ENCODE measurements around the gene ITGA3. TPM values are rescaled to one million over a fixed set of nuclear protein-coding genes. Genes with fewer than 3 reads are reported as not detected.

ITGA3 gene
- total RNA-seq, 1 experiment from 2014 or later, result 1.4 TPM

DNA sequence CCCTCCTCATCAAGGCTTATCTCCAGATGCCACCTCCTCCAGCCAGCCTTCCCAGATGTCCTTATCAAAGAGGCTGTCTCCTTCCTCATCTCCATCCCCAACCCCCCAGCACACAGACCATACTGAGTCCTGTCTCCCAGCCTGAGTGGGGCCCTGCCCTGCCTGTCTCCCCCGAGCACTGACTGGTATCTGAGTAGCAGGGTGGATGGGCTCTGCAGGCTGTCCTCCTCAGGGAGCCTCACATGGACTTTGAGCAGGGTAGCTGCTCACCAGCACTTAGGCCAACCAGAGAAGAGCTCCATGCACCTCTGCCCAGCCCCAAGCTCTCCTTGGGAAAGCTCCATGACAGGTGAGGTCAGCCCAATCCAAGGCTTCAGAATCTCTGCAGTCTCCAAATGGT lies 20.0 kb upstream of the ITGA3 start:
- BruUV-seq (replicated peaks), result no TSS peak
- ChIA-PET POLR2A (ENCODE audit: low non-redundant PET) (interaction anchor here (0.7 kb wide), 1 partner anchor 273 kb away, joined by 3 read pairs; no protein-coding TSS in a partner anchor), CTCF (no interaction called here)
- Histone ChIP-seq H3K27me3 (replicated peaks; ENCODE audit: insufficient read depth, low read depth, low read length, poor library complexity) (no peaks in the 10 kb centered on the region), H3K9me3 (ENCODE audit: low read depth, low read length, poor library complexity, severe bottlenecking) (no peaks in the 10 kb centered on the region), H3K27ac (ENCODE audit: low read depth, low read length, poor library complexity, severe bottlenecking) (no peak overlapping the region), H3K4me3 (ENCODE audit: low read depth, low read length, poor library complexity, severe bottlenecking) (no peak overlapping the region), H3K36me3 (ENCODE audit: insufficient read depth, low read length, poor library complexity, severe bottlenecking) (no peaks in the 10 kb centered on the region), H3K4me1 (ENCODE audit: insufficient read depth, low read length, poor library complexity, severe bottlenecking) (no peaks in the 10 kb centered on the region)
- TF ChIP-seq EZH2 (IDR thresholded peaks at IDR 0.05; ENCODE audit: borderline replicate concordance, low read depth, low read length, poor library complexity, severe bottlenecking), result no peak
- TF ChIP-seq, protein P1, sequence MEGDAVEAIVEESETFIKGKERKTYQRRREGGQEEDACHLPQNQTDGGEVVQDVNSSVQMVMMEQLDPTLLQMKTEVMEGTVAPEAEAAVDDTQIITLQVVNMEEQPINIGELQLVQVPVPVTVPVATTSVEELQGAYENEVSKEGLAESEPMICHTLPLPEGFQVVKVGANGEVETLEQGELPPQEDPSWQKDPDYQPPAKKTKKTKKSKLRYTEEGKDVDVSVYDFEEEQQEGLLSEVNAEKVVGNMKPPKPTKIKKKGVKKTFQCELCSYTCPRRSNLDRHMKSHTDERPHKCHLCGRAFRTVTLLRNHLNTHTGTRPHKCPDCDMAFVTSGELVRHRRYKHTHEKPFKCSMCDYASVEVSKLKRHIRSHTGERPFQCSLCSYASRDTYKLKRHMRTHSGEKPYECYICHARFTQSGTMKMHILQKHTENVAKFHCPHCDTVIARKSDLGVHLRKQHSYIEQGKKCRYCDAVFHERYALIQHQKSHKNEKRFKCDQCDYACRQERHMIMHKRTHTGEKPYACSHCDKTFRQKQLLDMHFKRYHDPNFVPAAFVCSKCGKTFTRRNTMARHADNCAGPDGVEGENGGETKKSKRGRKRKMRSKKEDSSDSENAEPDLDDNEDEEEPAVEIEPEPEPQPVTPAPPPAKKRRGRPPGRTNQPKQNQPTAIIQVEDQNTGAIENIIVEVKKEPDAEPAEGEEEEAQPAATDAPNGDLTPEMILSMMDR (conservative IDR thresholded peaks at IDR 0.05; ENCODE audit: low read depth, low read length), result no peak
- DNase-seq (ENCODE audit: low spot score), result no peak
- intact Hi-C loops (cut with micrococcal nuclease; ENCODE audit: unreplicated experiment), result no loop called here

DNA sequence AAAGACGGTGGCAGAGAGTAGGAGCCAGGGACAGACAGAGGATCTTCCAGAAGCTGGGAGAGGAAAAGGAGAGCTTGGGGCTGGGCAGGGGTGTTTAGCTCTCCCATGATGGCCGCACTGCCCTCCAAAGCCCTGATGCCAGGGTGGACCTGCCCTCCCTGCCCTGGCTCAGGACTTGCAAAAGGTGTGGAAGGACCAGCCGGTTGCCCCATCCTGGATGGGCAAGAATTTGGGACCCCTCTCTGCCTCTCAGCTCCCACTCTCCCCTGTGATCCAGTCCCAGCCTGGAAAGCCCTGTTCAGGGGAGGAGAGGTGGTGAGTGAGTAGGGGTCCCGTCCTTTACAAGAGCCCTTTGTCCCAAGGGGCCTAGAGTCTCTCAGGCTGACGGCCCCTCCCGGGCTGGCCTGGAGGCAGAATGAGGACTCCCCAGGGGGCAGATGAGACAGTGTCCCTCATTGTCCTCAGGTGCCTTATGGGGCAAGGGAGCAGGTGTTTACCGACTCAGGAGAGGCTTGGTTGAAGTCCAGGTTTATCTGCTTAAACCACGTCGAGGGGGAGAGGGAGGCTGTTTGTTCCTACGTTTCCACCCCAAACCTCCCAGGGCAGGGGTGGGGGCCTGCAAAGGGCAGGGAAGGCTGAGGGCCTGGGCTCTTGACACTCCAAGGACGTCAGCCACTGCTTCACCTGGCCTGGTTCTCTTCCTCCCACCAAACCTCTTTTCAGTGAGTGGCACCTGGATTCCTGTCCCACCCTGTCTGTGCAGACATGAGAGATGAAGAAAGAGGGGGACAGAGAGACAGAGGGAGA lies 19.3 kb upstream of the ITGA3 start:
- intact Hi-C loops (cut with micrococcal nuclease; ENCODE audit: unreplicated experiment), result no loop called here
- no peaks in the 10 kb centered on the region for H3K36me3 ChIP-seq (ENCODE audit: insufficient read depth, low read length, poor library complexity, severe bottlenecking)
- DNase-seq (ENCODE audit: low spot score), result no peak
- no peaks in the 10 kb centered on the region for H3K4me1 ChIP-seq (ENCODE audit: insufficient read depth, low read length, poor library complexity, severe bottlenecking)
- H3K4me3 ChIP-seq (ENCODE audit: low read depth, low read length, poor library complexity, severe bottlenecking), result no peak overlapping the region
- no peaks in the 10 kb centered on the region for H3K9me3 ChIP-seq (ENCODE audit: low read depth, low read length, poor library complexity, severe bottlenecking)
- BruUV-seq (replicated peaks), result no TSS peak
- ChIA-PET CTCF (no interaction called here), POLR2A (ENCODE audit: low non-redundant PET) (no interaction called here)
- H3K27me3 ChIP-seq (replicated peaks; ENCODE audit: insufficient read depth, low read depth, low read length, poor library complexity), result no peaks in the 10 kb centered on the region
- H3K27ac ChIP-seq (ENCODE audit: low read depth, low read length, poor library complexity, severe bottlenecking), result no peak overlapping the region
- TF ChIP-seq, protein P1 (conservative IDR thresholded peaks at IDR 0.05; ENCODE audit: low read depth, low read length), result no peak
- TF ChIP-seq EZH2 (IDR thresholded peaks at IDR 0.05; ENCODE audit: borderline replicate concordance, low read depth, low read length, poor library complexity, severe bottlenecking), result no peak

DNA sequence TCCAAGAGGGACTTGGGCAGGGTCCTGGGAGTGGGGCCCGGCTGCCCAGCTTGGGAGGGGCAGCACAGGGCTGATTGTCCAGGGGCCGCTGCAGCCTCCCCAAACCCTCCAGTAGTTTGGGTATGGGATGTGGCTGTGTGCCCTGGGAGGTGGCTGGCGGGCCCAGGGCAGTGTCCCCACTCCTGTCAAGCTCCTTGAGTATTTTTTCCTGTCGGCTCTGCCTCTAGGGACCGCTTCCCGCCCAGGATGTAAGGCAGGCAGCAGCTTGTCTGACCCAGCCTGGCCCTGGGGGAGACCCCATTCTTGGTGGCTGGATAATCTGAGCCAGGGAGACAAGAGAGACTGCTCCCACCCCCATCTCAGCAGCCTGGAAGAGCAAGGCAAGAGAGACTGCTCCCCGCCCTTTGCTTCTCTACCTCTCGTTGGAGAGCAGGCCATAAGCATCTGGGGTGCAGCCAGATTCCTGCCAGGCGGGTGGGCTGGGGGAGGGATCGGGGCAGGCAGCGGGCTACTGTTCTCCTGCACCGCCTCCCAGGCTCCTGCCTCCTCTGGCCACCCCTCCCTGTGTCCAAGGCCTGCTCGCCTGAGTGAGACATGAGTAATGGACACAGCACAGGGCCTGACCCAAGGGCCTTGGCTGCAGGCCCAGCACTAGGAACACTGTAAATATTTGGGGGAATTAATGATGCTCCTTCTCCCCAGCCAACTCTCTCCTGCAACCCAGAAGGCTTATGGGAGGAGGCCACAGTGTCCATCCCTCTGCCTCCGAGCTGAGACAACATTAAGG lies 18.4 kb upstream of the ITGA3 start:
- intact Hi-C loops (cut with micrococcal nuclease; ENCODE audit: unreplicated experiment), result no loop called here
- POLR2A ChIA-PET (ENCODE audit: low non-redundant PET), result no interaction called here
- no peak for DNase-seq (ENCODE audit: low spot score)
- no peak for TF ChIP-seq EZH2 (IDR thresholded peaks at IDR 0.05; ENCODE audit: borderline replicate concordance, low read depth, low read length, poor library complexity, severe bottlenecking)
- TF ChIP-seq, protein P1 (conservative IDR thresholded peaks at IDR 0.05; ENCODE audit: low read depth, low read length), result no peak
- Histone ChIP-seq H3K4me1 (ENCODE audit: insufficient read depth, low read length, poor library complexity, severe bottlenecking) (no peaks in the 10 kb centered on the region), H3K27me3 (replicated peaks; ENCODE audit: insufficient read depth, low read depth, low read length, poor library complexity) (no peaks in the 10 kb centered on the region), H3K27ac (ENCODE audit: low read depth, low read length, poor library complexity, severe bottlenecking) (no peak overlapping the region), H3K36me3 (ENCODE audit: insufficient read depth, low read length, poor library complexity, severe bottlenecking) (no peaks in the 10 kb centered on the region), H3K4me3 (ENCODE audit: low read depth, low read length, poor library complexity, severe bottlenecking) (no peak overlapping the region), H3K9me3 (ENCODE audit: low read depth, low read length, poor library complexity, severe bottlenecking) (no peaks in the 10 kb centered on the region)
- CTCF ChIA-PET, result no interaction called here
- no TSS peak for BruUV-seq (replicated peaks)

Data from A673 (cell line).